GM12874 (cell line): ENCODE results near the gene NINJ2.

Source experiments
- TF ChIP-seq, protein P1 (sequence below): IDR thresholded peaks from 2 replicates; pipeline ENCODE4 v1.5.1; 2011; ENCODE audit warnings: low read depth, mild to moderate bottlenecking, control low read depth, low read length, moderate library complexity; ENCODE audit not compliant: insufficient read depth

The NINJ2 gene

DNA sequence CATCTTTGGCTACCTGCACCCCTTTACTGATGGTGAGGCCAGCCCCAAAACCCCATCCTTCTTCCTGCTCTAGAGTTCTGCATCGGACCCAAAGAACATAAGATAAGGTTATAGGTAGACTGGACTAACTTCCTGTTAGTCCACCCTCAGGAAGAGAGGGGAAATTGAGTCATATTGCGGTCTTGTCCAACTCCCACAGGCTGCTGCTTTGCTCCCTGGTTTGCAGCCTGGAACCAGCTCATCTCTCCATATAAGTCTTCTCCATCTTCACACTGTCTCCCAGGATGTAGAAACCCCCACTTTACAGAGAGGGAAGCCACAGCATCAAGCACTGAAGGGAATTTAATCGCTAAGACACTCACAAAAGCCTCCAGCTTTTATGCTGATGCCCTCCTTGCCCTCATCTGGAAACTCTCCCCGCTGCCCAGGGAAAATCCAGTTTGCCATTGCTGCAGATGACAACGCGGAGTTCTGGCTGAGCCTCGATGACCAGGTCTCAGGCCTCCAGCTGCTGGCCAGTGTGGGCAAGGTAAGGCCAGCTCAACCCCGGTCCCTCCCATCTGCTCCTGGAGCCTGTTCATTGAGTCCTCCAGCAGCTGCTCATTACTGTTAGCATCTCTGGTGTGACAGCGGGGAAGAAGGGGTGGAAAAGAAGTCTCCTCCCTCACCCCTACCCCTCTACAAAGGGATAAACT lies 118.2 kb downstream of the NINJ2 start:
- TF ChIP-seq, protein P1, sequence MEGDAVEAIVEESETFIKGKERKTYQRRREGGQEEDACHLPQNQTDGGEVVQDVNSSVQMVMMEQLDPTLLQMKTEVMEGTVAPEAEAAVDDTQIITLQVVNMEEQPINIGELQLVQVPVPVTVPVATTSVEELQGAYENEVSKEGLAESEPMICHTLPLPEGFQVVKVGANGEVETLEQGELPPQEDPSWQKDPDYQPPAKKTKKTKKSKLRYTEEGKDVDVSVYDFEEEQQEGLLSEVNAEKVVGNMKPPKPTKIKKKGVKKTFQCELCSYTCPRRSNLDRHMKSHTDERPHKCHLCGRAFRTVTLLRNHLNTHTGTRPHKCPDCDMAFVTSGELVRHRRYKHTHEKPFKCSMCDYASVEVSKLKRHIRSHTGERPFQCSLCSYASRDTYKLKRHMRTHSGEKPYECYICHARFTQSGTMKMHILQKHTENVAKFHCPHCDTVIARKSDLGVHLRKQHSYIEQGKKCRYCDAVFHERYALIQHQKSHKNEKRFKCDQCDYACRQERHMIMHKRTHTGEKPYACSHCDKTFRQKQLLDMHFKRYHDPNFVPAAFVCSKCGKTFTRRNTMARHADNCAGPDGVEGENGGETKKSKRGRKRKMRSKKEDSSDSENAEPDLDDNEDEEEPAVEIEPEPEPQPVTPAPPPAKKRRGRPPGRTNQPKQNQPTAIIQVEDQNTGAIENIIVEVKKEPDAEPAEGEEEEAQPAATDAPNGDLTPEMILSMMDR, result no peak

GRCh38 chr12:544142-544541 lies 119.1 kb downstream of the NINJ2 start:
- TF ChIP-seq, protein P1, result no peak

DNA sequence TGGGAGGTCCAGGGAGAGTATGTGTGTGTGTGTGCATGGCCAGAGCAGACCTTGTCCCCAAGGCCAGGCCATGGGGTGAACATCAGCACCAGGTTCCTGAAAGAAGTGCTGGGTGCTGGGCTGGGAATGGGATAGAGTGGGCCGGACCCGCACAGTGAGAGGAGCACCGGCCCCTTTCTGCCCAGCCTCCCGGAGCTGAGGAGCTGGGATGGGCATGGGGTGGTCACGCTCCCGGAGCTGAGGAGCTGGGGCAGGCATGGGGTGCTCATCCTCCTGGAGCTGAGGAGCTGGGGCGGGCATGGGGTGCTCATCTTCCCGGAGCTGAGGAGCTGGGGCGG lies 120.2 kb downstream of the NINJ2 start:
- TF ChIP-seq, protein P1, result no peak

- TF ChIP-seq, protein P1, result no peak
Measured at GRCh38 chr12:542395-543113, 120.7 kb downstream of the NINJ2 start.

DNA sequence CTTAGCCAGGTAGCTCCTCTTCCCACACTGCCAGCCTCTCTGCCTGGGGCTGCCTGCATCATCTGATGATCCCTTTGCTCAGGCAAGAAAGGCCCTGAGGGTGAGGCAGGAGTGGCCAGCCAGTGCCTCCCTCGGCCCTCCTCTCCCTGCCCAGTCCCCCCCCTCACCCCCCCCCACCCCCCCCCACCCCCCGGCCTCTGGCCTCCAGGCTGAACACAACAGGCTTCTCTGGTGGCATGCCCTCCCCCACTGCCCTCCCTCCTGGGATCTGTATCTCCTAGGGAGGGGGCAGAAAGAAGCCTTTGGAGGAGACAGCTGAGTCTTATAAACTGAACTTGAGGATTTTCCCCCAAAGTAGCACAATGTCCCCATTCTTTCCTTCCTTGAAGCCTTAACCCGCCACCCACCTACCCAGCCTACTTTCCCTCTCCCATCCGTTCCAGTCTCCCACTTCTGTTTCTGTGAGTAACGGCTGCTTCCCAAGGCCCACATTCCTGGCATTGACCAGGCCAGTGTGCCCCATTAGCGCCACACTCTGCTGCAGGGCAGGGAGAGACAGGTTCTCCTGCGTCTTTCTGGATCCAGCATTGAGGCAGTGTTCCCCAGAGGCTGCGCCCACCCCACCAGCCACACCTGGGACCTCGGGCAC lies 121.4 kb downstream of the NINJ2 start:
- TF ChIP-seq, protein P1, result no peak

GRCh38 chr12:539540-540310 lies 123.5 kb downstream of the NINJ2 start:
- TF ChIP-seq, protein P1, result no peak
